Right atrium auricular region (tissue), 2 donors: ENCODE results near the gene ZMAT5. TPM values are rescaled to one million over a fixed set of nuclear protein-coding genes. Genes with fewer than 3 reads are reported as not detected.

ENCODE experiments used
- DNase-seq: peaks from one replicate; pipeline ENCODE4 v3.0.0-alpha.2; 2019; ENCODE audit warnings: low spot score
- H3K27ac ChIP-seq, 2 donors: fragments of 200-600 bp; sonication (generic); 1 replicate in 1 of 2; 2 replicates in 1 of 2; pipeline ENCODE4 v1.5.1; 2016 to 2019
- H3K27me3 ChIP-seq, 2 donors: fragments of 200-600 bp; sonication (generic); one replicate each; pipeline versions ENCODE4 v1.5.1 to v1.6.0; 2017 to 2019
- H3K36me3 ChIP-seq: fragments of 200-600 bp; sonication (generic); one replicate; pipeline ENCODE4 v1.5.1; 2016
- H3K4me1 ChIP-seq, 2 donors: fragments of 200-600 bp; sonication (generic); one replicate each; pipeline versions ENCODE4 v1.5.1 to v1.6.0; 2017 to 2019
- H3K4me3 ChIP-seq, 2 donors: fragments of 200-600 bp; sonication (generic); 1 replicate in 1 of 2; 2 replicates in 1 of 2; pipeline ENCODE4 v1.5.1; 2017 to 2019; ENCODE audit warnings: mild to moderate bottlenecking in 1 of 2, moderate library complexity in 1 of 2
- H3K9me3 ChIP-seq, 2 donors: fragments of 200-600 bp; sonication (generic); one replicate each; pipeline ENCODE4 v1.5.1; 2019
- total RNA-seq, 2 donors: library from RNA; depleted of rRNA; stranded (reverse); fragments of >200 nt; gene quantifications; one replicate each; pipeline ENCODE4 v1.1.0, GENCODE V29; 2016
- TF ChIP-seq, protein P1 (sequence below), 2 donors: fragments of 200-600 bp; sonication (generic); IDR thresholded peaks; one replicate each; pipeline ENCODE4 v1.5.1; 2019; ENCODE audit warnings: antibody characterized with exemption in 2 of 2

ZMAT5 gene
- total RNA-seq, 2 donors from 2014 or later, result 17.0 to 22.9 TPM

- H3K36me3 ChIP-seq, result peaks cover 19% of the 10 kb centered on the region
- no peak for DNase-seq
- no peak overlapping the region for H3K4me3 ChIP-seq
- no peaks in the 10 kb centered on the region for H3K27me3 ChIP-seq
- H3K9me3 ChIP-seq, result no peaks in the 10 kb centered on the region
- no peak overlapping the region for H3K27ac ChIP-seq
- no peaks in the 10 kb centered on the region for H3K4me1 ChIP-seq
- TF ChIP-seq, protein P1, sequence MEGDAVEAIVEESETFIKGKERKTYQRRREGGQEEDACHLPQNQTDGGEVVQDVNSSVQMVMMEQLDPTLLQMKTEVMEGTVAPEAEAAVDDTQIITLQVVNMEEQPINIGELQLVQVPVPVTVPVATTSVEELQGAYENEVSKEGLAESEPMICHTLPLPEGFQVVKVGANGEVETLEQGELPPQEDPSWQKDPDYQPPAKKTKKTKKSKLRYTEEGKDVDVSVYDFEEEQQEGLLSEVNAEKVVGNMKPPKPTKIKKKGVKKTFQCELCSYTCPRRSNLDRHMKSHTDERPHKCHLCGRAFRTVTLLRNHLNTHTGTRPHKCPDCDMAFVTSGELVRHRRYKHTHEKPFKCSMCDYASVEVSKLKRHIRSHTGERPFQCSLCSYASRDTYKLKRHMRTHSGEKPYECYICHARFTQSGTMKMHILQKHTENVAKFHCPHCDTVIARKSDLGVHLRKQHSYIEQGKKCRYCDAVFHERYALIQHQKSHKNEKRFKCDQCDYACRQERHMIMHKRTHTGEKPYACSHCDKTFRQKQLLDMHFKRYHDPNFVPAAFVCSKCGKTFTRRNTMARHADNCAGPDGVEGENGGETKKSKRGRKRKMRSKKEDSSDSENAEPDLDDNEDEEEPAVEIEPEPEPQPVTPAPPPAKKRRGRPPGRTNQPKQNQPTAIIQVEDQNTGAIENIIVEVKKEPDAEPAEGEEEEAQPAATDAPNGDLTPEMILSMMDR (IDR thresholded peaks at IDR 0.05), result no peak
These were observed 16.0 kb downstream of the ZMAT5 start for GRCh38 chr22:29750559-29751538.

- Histone ChIP-seq H3K36me3 (peaks cover 19% of the 10 kb centered on the region), H3K27me3 (no peaks in the 10 kb centered on the region)
- TF ChIP-seq, protein P1 (IDR thresholded peaks at IDR 0.05), result no peak
These were observed 16.8 kb downstream of the ZMAT5 start for GRCh38 chr22:29750029-29750428.

DNA sequence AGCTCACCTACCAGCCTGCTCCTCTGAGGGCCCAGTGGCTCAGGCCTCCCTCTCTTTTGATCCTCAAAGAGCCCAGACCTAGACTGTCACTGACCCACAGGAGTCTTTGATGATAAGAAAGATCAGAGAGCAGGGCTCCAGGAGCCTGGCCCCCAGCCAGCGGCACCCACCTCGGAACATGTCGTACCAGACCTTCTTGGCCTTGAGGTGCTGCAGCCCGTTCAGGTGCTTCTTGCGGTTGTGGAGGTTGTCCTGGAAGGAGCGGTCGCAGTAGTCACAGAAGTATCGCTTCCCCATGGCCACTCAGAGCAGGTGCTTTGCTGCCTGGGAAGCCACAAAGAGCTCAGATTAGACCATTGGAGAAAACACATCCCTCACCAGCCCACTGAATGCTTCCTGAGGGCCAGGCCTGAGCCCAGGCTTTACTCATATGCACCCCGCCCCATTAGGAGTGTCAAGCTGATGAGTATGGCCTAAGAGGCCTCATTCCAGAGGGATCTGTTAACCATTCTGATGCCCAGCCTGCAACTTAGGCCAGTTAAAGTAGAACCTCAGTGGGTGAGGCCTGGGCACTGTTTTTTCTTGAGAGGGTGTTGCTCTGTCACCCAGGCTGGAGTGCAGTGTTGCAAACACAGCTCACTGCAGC lies 18.4 kb downstream of the ZMAT5 start:
- TF ChIP-seq, protein P1 (IDR thresholded peaks at IDR 0.05), result no peak
- peaks cover 19% of the 10 kb centered on the region for H3K36me3 ChIP-seq
- H3K27me3 ChIP-seq, result no peaks in the 10 kb centered on the region
- no peak for DNase-seq
- H3K4me1 ChIP-seq, result no peaks in the 10 kb centered on the region
- H3K4me3 ChIP-seq, result no peak overlapping the region
- H3K27ac ChIP-seq, result no peak overlapping the region
- H3K9me3 ChIP-seq, result no peaks in the 10 kb centered on the region

More at GRCh38 chr22:29750029-29750428, 16.8 kb downstream of the ZMAT5 start:
- Histone ChIP-seq H3K9me3 (no peaks in the 10 kb centered on the region), H3K4me1 (no peaks in the 10 kb centered on the region), H3K27ac (no peak overlapping the region), H3K4me3 (no peak overlapping the region)
- DNase-seq, result no peak

DNA sequence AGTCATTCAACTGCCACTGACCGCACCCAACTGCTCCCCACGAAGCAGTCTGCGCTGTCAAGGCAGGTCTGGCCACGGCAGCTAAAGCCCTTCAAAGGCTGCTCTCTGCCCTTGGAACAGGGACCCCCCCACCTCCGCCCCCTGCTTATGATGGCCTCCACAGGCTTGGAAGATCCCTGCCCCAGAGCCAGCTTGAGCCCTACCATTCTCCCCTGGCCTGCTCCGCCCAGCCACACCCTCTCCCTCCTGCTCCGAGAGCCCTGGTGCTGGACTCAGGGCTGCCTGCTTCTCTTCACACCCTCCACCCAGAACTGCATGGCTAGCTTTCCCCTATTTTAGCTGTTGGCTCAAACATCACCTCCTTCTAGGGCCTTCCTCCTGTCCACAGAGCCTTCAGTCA lies 19.0 kb downstream of the ZMAT5 start:
- H3K36me3 ChIP-seq, result peaks cover 19% of the 10 kb centered on the region
- no peak overlapping the region for H3K27ac ChIP-seq
- H3K9me3 ChIP-seq, result no peaks in the 10 kb centered on the region
- H3K4me3 ChIP-seq, result no peak overlapping the region
- H3K4me1 ChIP-seq, result no peaks in the 10 kb centered on the region
- no peaks in the 10 kb centered on the region for H3K27me3 ChIP-seq
- TF ChIP-seq, protein P1 (IDR thresholded peaks at IDR 0.05), result no peak
- no peak for DNase-seq

GRCh38 chr22:29744902-29745301 lies 21.9 kb downstream of the ZMAT5 start:
- no peaks in the 10 kb centered on the region for H3K4me1 ChIP-seq
- TF ChIP-seq, protein P1 (IDR thresholded peaks at IDR 0.05), result no peak
- no peaks in the 10 kb centered on the region for H3K27me3 ChIP-seq
- no peak overlapping the region for H3K27ac ChIP-seq
- H3K9me3 ChIP-seq, result no peaks in the 10 kb centered on the region
- no peak for DNase-seq
- peaks cover 22% of the 10 kb centered on the region for H3K36me3 ChIP-seq
- H3K4me3 ChIP-seq, result no peak overlapping the region
